Stimulated activated CD4-positive, alpha-beta T cell treated with anti-CD3 and anti-CD28 coated beads, Interleukin-15, amount 100 ng/mL, for 1 hour (primary cell): Measurements from ENCODE around the gene COX5B.
"Not testable (repeated sequence)": the region's sequence is repeated elsewhere in the genome, so short reads cannot be mapped to it uniquely, and the experiment has no call there.

Experiments
- DNase-seq, 2 donors: peaks; one replicate each; pipeline ENCODE4 v3.0.0-alpha.2; 2020; ENCODE audit warnings: low read depth in 1 of 2, low spot score in 1 of 2

The COX5B gene

DNA sequence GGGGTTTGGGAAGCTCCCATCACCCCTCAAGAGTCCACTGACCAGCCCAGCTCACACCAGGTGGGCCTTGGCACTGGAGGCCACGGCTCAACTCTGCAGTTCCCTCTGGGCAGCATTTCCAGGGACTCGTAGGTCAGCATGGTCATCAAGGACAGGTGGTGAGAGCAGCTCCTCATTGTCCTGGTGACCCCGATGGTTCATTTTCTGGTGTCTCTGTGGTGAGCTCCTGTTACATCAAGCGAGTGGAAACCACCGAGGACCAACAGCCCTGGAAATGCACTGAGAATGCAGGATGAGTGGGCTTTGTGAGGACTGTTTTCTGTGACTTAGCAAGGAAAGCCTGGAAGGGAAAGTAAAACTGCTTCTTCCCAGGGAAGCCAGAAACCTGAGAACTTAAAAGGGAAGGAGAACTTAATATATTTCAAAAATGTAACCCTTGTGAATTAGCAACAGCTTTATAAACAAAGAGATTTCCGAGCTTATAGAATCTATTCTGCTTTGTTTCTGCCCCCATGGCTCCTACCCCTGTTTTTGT is 26.8 kb downstream of the COX5B start:
- DNase-seq, result not testable (repeated sequence)

DNA sequence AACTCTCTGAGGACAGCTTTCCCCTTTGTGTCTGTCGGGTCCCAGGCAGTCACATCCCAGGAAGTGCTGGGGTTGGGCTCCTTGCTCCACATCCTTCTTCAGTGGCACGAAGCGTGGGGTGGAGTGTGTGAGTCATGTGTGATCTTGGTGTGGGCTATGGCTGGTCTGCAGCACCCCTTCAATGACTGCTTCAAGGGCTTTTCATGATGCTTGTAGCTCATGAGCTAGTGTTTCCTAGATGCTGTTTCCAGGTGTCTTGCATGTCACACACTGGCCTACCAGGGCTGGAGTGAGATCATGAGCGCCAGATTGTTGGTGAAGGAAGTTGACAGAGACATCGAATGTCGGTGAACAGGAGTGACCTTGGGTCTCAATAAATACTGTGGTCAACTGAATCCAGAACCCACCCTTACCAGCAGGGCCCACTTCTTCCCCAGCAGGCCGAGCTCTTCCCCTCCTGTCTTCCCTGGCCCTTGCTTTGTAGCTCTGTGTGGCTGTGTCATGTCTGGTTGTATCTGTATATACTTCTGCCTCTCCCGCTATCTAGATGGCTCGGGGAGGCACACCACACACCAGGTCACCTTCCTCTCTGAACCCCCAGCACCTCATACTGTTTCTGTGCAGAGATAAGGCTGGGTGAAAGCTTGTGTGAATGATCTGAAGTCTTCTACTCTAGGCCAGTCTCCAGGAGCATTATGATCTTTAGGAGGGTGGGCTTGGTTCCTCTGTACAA is 27.5 kb downstream of the COX5B start:
- no peak for DNase-seq

DNA sequence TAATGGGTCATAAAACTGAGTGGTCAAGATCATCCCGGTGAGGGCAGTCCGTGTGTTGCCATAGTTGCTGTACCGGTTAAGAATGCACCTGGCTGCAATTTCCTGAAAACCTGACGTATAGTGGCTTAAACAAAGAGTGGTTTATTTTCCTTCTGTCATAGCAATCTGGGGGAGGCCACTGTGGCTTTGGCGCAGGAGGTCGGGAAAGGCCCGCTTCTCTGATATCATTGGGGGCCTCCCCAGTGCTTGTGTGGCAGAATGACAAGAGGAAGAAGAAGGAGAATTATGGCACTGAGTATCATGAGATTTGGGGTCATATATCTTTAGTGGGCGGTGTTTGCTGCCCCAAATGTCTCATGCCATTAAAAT is 28.0 kb downstream of the COX5B start:
- DNase-seq, result no peak

DNA sequence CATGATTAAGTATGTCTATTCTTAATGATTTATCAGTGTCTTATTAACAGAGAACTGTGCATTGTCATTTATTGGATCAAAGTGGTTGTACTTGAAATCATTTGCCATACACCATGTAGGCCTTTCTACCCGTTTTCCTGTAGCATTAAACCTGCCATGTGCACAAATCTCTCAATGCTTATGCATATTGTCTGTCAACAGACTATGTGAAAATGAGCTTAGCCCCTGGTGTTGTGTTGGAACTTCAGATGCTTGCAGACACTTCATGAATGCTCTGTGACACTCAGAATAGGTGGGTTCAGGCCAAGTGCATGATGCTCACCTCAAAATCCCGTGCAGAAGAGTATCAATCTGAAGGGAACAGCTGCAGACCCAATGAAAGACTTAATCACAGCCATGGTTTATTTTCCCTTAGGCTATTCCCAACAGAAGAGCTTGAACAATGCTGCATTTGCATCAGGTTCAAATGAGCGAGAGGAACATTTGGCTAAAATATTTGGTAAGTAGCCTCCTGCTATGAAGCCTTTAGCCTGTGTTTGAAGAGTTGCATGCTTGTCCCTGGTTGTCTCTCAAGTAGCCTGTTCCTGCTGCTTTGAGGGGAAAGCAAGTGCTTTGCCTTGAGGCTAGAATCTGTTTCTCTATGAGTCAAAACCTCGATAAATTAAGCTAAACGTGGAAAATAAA is 29.7 kb downstream of the COX5B start:
- DNase-seq, result no peak

DNA sequence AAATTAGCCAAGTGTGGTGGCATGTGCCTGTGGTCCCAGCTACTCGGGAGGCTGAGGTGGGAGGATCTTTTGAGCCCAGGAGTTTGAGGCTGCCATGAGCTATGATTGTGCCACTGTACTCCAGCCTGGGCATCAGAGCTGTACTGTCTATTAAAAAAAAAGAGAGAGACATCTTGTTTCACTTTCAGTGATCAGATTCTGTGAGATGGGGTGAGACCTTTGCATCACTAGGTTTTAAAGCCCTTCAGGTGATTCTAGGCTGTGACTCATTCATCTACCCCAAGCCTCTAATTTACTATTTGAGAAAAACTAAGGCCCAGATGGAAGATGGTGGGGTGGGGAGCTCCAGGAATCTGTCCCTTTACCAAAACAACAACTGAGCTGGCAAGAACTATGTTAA is 30.8 kb downstream of the COX5B start:
- no peak for DNase-seq

DNA sequence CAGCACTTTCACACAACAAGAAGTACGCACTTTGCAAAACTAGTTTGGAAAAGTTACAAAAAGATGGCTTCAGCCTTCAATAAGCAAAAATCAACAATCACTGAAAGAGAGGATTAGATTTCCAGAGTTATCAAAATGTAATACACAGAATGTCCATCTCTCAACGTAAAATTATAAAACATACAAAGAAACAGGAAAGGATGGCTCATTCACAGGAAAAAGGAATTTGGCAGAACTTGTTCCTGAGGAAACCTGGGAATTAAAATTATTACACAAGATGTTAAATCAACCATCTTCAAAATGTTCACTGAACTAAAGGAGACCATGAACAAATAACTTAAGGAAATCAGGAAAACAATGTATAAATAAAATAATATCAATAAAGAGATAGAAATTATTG is 31.6 kb downstream of the COX5B start:
- DNase-seq, result no peak

DNA sequence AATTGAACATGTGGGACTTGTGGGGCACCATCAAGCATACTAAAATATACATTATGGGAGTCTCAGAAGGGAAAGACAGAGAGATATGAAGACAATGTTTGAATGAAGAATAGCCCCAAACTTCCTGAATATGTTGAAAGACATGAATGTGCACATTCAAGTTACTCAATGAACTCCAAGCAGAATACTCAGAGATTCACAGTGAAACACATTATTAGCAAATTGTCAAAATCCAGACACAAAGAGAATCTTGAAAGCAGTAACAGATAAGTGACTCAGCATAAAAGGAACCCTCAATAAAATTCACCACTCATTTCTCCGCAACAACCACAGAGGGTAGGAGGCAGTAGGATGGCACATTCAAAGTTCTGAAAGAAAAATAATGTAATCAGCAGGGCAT is 32.4 kb downstream of the COX5B start:
- no peak for DNase-seq

DNA sequence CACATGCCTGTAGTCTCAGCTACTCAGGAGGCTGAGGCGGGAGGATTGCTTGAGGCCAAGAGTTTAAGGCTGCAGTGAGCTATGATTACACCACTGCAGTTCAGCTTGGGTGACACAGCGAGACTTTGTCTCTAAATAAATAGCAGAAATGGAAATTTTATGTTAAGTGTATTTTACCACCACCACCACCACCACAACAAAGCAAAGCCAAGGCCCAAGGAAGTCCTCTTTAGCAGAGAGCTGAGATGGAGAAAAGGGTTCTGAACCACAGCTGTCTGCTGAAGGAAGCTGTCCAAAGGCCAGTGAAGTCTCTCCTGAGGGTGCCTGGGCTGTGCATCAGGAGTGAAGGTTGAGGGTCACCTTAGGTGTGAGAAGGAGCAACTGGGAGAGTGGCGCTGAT is 41.4 kb downstream of the COX5B start:
- DNase-seq, result not testable (repeated sequence)

DNA sequence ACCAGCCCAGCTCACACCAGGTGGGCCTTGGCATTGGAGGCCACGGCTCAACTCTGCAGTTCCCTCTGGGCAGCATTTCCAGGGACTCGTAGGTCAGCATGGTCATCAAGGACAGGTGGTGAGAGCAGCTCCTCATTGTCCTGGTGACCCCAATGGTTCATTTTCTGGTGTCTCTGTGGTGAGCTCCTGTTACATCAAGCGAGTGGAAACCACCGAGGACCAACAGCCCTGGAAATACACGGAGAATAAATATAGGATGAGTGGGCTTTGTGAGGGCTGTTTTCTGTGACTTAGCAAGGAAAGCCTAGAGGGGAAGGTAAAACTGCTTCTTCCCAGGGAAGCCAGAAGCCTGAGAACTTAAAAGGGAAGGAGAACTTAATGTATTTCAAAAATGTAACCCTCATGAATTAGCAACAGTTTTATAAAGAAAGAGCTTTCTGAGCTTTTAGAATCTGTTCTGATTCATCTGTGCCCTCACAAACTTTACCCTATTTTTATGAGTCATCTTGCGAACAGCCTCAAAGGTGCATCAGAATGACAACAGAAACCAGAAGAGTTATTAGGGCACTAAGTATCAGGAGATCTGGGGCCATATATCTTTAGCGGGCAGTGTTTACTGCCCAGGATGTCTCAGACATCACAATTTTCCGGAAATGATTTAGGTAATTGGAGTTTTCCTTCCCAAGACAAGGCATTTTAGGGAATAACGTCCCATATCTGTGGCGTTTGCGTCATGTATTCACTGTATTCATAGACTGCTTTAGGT is 42.4 kb downstream of the COX5B start:
- DNase-seq, result no peak

DNA sequence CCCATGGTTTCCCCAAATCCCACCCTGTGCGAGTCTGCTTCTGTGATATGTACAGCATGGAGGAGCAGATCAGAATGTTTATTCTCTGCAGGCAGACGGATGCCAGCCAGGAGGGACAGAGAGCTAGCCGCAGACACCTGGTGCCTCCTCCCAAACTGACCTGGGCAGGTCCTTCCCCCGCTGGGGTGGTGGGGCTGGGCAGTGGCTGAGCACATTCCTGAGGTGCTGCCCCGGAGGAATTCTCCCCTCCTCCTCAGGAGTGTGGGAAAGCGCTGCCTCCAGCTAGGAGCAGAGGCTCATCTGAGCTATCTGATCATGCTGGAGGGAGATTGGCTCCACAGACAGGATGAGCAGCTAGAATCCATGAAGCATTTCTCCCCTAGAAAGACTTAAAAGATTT is 45.3 kb downstream of the COX5B start:
- DNase-seq, result no peak

DNA sequence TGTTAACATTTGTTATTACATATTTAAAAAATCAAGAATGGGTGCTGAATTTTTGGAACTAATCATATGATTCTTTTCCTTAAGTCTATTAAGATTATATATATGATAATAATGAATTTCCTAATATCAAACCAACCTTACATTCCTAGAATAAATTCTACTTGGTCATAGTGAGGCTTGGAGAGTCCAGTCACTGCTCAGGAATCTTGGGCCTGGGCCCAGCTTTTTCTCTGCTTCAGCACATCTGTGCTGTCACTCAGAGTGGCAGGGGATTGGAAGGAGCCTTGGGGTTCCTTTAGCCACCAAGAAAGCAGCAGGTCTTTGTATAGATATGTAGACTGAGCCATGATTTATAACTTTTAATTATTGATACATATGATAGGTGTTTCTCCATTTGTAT is 47.6 kb downstream of the COX5B start:
- no peak for DNase-seq

DNA sequence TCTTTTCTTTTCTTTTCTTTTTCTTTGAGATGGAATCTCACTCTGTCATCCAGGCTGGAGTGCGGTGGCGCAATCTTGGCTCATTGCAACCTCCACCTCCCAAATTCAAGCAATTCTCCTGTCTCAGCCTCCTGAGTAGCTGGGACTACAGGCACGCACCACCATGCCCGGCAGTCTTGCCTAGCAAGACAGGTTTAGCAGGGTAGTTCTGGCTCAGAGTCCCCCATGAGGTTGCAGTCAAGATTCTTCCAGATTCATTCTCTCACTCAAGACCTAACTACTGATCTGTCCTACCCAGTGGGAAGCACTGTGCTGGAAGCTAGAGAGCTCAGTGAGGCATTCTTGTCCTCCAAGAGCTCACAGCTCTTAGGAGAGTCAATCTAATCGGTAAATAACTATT is 49.9 kb downstream of the COX5B start:
- no peak for DNase-seq

DNA sequence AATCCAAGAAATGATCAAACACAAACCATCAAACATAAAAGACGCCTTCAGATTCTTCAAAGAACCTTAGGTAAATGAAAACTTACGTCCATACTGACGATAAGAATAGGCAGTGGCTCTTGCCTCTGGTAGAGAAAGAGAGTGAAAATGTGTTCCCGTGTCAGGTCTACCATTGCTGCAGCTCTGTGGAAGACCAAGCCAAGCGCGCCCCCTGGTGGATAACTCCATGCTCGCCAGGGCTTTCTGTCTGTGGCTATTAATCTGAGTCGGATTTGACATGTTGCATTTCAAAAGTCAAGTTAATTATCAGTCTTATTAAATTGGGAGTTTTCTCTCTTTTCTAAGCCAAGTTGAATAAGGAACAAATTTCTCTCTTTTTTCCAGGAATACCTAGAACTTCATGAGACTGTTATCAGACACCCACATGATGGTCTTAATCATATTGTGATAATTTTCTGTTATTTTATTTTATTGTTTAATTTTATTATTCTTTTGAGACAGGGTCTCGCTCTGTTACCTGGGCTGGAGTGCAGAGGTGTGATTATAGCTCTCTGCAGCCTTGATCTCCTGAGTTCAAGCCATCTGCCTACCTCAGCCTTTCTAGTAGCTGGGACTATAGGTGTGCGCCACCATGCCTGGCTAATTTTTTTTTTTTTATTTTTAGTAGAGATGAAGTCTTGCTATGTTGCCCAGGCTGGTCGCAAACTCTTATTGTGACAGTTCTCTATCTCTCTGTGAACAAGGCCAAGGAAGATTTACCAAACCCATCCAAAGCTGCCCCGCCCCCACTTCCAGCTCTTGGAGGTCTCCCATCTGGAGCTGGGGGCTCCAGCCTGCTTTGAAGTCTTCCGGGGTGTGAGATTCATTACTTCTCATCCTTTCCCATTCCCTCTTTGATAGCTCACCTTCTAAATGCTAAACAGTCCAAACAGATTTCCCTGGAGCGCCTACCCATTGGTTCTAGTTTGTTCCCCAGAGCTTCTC is 51.7 kb downstream of the COX5B start:
- peak; percentile 84 to 94 for DNase-seq
